Measurements from ENCODE around the gene LINGO1.

The LINGO1 gene

GRCh38 chr15:77665530-77666295 lies 33.0 kb upstream of the LINGO1 start:
- peaks cover 18% of the 10 kb centered on the region for H3K27me3 Mint-ChIP-seq
- no peaks in the 10 kb centered on the region for H3K9me3 Mint-ChIP-seq
- no peak for DNase-seq (ENCODE audit: low spot score in 2 of 2)
- no peak for ATAC-seq (ENCODE audit: low read depth)
- no peaks in the 10 kb centered on the region for H3K36me3 Mint-ChIP-seq
- H3K27ac Mint-ChIP-seq = no peak overlapping the region
- H3K4me3 Mint-ChIP-seq = no peak overlapping the region
- H3K4me1 Mint-ChIP-seq = peaks cover 4% of the 10 kb centered on the region

- Mint-ChIP-seq H3K27me3 (peaks cover 17% of the 10 kb centered on the region), H3K4me3 (no peak overlapping the region), H3K36me3 (no peaks in the 10 kb centered on the region), H3K9me3 (no peaks in the 10 kb centered on the region), H3K27ac (no peak overlapping the region), H3K4me1 (no peaks in the 10 kb centered on the region)
- ATAC-seq (ENCODE audit: low read depth) (no peak), DNase-seq (ENCODE audit: low spot score in 2 of 2) (no peak)
These were observed 31.7 kb upstream of the LINGO1 start for GRCh38 chr15:77664428-77664827.

- DNase-seq (ENCODE audit: low spot score in 2 of 2) (no peak), ATAC-seq (ENCODE audit: low read depth) (no peak)
- H3K9me3 Mint-ChIP-seq = no peaks in the 10 kb centered on the region
- no peaks in the 10 kb centered on the region for H3K36me3 Mint-ChIP-seq
- no peak overlapping the region for H3K27ac Mint-ChIP-seq
- no peaks in the 10 kb centered on the region for H3K4me1 Mint-ChIP-seq
- H3K4me3 Mint-ChIP-seq = no peak overlapping the region
- peaks cover 17% of the 10 kb centered on the region for H3K27me3 Mint-ChIP-seq
These were observed 30.5 kb upstream of the LINGO1 start for GRCh38 chr15:77663256-77663655.

- Mint-ChIP-seq H3K27ac (no peak overlapping the region), H3K9me3 (no peaks in the 10 kb centered on the region), H3K27me3 (peaks cover 18% of the 10 kb centered on the region), H3K4me1 (no peaks in the 10 kb centered on the region), H3K36me3 (no peaks in the 10 kb centered on the region), H3K4me3 (no peak overlapping the region)
- ATAC-seq (ENCODE audit: low read depth) = peak; percentile 32
- no peak for DNase-seq (ENCODE audit: low spot score in 2 of 2)
These were observed 26.9 kb upstream of the LINGO1 start for GRCh38 chr15:77659350-77660321.

GRCh38 chr15:77658304-77658703 lies 25.6 kb upstream of the LINGO1 start:
- ATAC-seq (ENCODE audit: low read depth) = no peak
- Mint-ChIP-seq H3K9me3 (peaks cover 3% of the 10 kb centered on the region), H3K36me3 (no peaks in the 10 kb centered on the region), H3K4me3 (no peak overlapping the region), H3K27ac (no peak overlapping the region), H3K4me1 (no peaks in the 10 kb centered on the region), H3K27me3 (peaks cover 18% of the 10 kb centered on the region)
- no peak for DNase-seq (ENCODE audit: low spot score in 2 of 2)

- H3K4me1 Mint-ChIP-seq = no peaks in the 10 kb centered on the region
- H3K36me3 Mint-ChIP-seq = no peaks in the 10 kb centered on the region
- DNase-seq (ENCODE audit: low spot score in 2 of 2) (no peak), ATAC-seq (ENCODE audit: low read depth) (no peak)
- peaks cover 18% of the 10 kb centered on the region for H3K27me3 Mint-ChIP-seq
- H3K27ac Mint-ChIP-seq = no peak overlapping the region
- H3K9me3 Mint-ChIP-seq = peaks cover 3% of the 10 kb centered on the region
- H3K4me3 Mint-ChIP-seq = no peak overlapping the region
These were observed 25.0 kb upstream of the LINGO1 start for GRCh38 chr15:77657634-77658238.

GRCh38 chr15:77656294-77656693 lies 23.6 kb upstream of the LINGO1 start:
- no peak for DNase-seq (ENCODE audit: low spot score in 2 of 2)
- no peaks in the 10 kb centered on the region for H3K4me1 Mint-ChIP-seq

GRCh38 chr15:77654975-77655374 lies 22.3 kb upstream of the LINGO1 start:
- Mint-ChIP-seq H3K27ac (no peak overlapping the region), H3K4me3 (no peak overlapping the region), H3K4me1 (no peaks in the 10 kb centered on the region), H3K9me3 (peaks cover 3% of the 10 kb centered on the region), H3K36me3 (no peaks in the 10 kb centered on the region), H3K27me3 (peaks cover 16% of the 10 kb centered on the region)
- DNase-seq (ENCODE audit: low spot score in 2 of 2) (no peak), ATAC-seq (ENCODE audit: low read depth) (no peak)

More at GRCh38 chr15:77656294-77656693, 23.6 kb upstream of the LINGO1 start:
- no peak for ATAC-seq (ENCODE audit: low read depth)
- H3K4me3 Mint-ChIP-seq = no peak overlapping the region
- no peaks in the 10 kb centered on the region for H3K36me3 Mint-ChIP-seq
- H3K9me3 Mint-ChIP-seq = peaks cover 3% of the 10 kb centered on the region
- peaks cover 19% of the 10 kb centered on the region for H3K27me3 Mint-ChIP-seq
- no peak overlapping the region for H3K27ac Mint-ChIP-seq

GRCh38 chr15:77653832-77654480 lies 21.2 kb upstream of the LINGO1 start:
- H3K27me3 Mint-ChIP-seq = peaks cover 21% of the 10 kb centered on the region
- DNase-seq (ENCODE audit: low spot score in 2 of 2) (no peak), ATAC-seq (ENCODE audit: low read depth) (no peak)
- H3K36me3 Mint-ChIP-seq = no peaks in the 10 kb centered on the region
- no peak overlapping the region for H3K27ac Mint-ChIP-seq
- H3K4me1 Mint-ChIP-seq = no peaks in the 10 kb centered on the region
- no peak overlapping the region for H3K4me3 Mint-ChIP-seq
- H3K9me3 Mint-ChIP-seq = peaks cover 3% of the 10 kb centered on the region

GRCh38 chr15:77650265-77650664 lies 17.6 kb upstream of the LINGO1 start:
- Mint-ChIP-seq H3K9me3 (peaks cover 3% of the 10 kb centered on the region), H3K4me3 (no peak overlapping the region), H3K36me3 (no peaks in the 10 kb centered on the region), H3K4me1 (no peaks in the 10 kb centered on the region), H3K27me3 (peaks cover 15% of the 10 kb centered on the region), H3K27ac (no peak overlapping the region)
- DNase-seq (ENCODE audit: low spot score in 2 of 2) = no peak
- ATAC-seq (ENCODE audit: low read depth) = no peak

GRCh38 chr15:77649610-77650009 lies 16.9 kb upstream of the LINGO1 start:
- no peak for ATAC-seq (ENCODE audit: low read depth)
- no peak for DNase-seq (ENCODE audit: low spot score in 2 of 2)
- no peak overlapping the region for H3K4me3 Mint-ChIP-seq
- H3K27ac Mint-ChIP-seq = no peak overlapping the region
- peaks cover 14% of the 10 kb centered on the region for H3K27me3 Mint-ChIP-seq
- no peaks in the 10 kb centered on the region for H3K36me3 Mint-ChIP-seq
- H3K9me3 Mint-ChIP-seq = peaks cover 3% of the 10 kb centered on the region
- no peaks in the 10 kb centered on the region for H3K4me1 Mint-ChIP-seq

- H3K9me3 Mint-ChIP-seq = peaks cover 2% of the 10 kb centered on the region
- no peak overlapping the region for H3K27ac Mint-ChIP-seq
- no peaks in the 10 kb centered on the region for H3K4me1 Mint-ChIP-seq
- peaks cover 14% of the 10 kb centered on the region for H3K27me3 Mint-ChIP-seq
- no peak overlapping the region for H3K4me3 Mint-ChIP-seq
- ATAC-seq (ENCODE audit: low read depth) = no peak
- DNase-seq (ENCODE audit: low spot score in 2 of 2) = no peak
- H3K36me3 Mint-ChIP-seq = no peaks in the 10 kb centered on the region
These were observed 16.3 kb upstream of the LINGO1 start for GRCh38 chr15:77649017-77649416.

GRCh38 chr15:77647961-77648360 lies 15.2 kb upstream of the LINGO1 start:
- Mint-ChIP-seq H3K4me1 (no peaks in the 10 kb centered on the region), H3K9me3 (no peaks in the 10 kb centered on the region), H3K4me3 (no peak overlapping the region), H3K36me3 (no peaks in the 10 kb centered on the region), H3K27ac (no peak overlapping the region), H3K27me3 (peaks cover 17% of the 10 kb centered on the region)
- no peak for ATAC-seq (ENCODE audit: low read depth)
- no peak for DNase-seq (ENCODE audit: low spot score in 2 of 2)
